ENCODE measurements around the gene ZNF184. TPM values are rescaled to one million over a fixed set of nuclear protein-coding genes. Genes with fewer than 3 reads are reported as not detected.
A peak's percentile ranks its signal among the peaks of the same experiment; 100 is the strongest.

The ZNF184 gene
- total and polyA plus RNA-seq, 9 of the 15 experiments (the other 6 are each of a cell fraction or from before 2014, with no cell fraction given): 7.6 to 22.2 (median 12.8) TPM

GRCh38 chr6:27472617-27473400 is at the start of gene ZNF184 (continued):
- TF ChIP-seq, protein P1, sequence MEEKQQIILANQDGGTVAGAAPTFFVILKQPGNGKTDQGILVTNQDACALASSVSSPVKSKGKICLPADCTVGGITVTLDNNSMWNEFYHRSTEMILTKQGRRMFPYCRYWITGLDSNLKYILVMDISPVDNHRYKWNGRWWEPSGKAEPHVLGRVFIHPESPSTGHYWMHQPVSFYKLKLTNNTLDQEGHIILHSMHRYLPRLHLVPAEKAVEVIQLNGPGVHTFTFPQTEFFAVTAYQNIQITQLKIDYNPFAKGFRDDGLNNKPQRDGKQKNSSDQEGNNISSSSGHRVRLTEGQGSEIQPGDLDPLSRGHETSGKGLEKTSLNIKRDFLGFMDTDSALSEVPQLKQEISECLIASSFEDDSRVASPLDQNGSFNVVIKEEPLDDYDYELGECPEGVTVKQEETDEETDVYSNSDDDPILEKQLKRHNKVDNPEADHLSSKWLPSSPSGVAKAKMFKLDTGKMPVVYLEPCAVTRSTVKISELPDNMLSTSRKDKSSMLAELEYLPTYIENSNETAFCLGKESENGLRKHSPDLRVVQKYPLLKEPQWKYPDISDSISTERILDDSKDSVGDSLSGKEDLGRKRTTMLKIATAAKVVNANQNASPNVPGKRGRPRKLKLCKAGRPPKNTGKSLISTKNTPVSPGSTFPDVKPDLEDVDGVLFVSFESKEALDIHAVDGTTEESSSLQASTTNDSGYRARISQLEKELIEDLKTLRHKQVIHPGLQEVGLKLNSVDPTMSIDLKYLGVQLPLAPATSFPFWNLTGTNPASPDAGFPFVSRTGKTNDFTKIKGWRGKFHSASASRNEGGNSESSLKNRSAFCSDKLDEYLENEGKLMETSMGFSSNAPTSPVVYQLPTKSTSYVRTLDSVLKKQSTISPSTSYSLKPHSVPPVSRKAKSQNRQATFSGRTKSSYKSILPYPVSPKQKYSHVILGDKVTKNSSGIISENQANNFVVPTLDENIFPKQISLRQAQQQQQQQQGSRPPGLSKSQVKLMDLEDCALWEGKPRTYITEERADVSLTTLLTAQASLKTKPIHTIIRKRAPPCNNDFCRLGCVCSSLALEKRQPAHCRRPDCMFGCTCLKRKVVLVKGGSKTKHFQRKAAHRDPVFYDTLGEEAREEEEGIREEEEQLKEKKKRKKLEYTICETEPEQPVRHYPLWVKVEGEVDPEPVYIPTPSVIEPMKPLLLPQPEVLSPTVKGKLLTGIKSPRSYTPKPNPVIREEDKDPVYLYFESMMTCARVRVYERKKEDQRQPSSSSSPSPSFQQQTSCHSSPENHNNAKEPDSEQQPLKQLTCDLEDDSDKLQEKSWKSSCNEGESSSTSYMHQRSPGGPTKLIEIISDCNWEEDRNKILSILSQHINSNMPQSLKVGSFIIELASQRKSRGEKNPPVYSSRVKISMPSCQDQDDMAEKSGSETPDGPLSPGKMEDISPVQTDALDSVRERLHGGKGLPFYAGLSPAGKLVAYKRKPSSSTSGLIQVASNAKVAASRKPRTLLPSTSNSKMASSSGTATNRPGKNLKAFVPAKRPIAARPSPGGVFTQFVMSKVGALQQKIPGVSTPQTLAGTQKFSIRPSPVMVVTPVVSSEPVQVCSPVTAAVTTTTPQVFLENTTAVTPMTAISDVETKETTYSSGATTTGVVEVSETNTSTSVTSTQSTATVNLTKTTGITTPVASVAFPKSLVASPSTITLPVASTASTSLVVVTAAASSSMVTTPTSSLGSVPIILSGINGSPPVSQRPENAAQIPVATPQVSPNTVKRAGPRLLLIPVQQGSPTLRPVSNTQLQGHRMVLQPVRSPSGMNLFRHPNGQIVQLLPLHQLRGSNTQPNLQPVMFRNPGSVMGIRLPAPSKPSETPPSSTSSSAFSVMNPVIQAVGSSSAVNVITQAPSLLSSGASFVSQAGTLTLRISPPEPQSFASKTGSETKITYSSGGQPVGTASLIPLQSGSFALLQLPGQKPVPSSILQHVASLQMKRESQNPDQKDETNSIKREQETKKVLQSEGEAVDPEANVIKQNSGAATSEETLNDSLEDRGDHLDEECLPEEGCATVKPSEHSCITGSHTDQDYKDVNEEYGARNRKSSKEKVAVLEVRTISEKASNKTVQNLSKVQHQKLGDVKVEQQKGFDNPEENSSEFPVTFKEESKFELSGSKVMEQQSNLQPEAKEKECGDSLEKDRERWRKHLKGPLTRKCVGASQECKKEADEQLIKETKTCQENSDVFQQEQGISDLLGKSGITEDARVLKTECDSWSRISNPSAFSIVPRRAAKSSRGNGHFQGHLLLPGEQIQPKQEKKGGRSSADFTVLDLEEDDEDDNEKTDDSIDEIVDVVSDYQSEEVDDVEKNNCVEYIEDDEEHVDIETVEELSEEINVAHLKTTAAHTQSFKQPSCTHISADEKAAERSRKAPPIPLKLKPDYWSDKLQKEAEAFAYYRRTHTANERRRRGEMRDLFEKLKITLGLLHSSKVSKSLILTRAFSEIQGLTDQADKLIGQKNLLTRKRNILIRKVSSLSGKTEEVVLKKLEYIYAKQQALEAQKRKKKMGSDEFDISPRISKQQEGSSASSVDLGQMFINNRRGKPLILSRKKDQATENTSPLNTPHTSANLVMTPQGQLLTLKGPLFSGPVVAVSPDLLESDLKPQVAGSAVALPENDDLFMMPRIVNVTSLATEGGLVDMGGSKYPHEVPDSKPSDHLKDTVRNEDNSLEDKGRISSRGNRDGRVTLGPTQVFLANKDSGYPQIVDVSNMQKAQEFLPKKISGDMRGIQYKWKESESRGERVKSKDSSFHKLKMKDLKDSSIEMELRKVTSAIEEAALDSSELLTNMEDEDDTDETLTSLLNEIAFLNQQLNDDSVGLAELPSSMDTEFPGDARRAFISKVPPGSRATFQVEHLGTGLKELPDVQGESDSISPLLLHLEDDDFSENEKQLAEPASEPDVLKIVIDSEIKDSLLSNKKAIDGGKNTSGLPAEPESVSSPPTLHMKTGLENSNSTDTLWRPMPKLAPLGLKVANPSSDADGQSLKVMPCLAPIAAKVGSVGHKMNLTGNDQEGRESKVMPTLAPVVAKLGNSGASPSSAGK (IDR thresholded peaks at IDR 0.05): peak; percentile 76; the same call in 1 of the 2 replicates
- no peak for TF ChIP-seq TOE1 (IDR thresholded peaks at IDR 0.05; ENCODE audit: borderline replicate concordance)
- TF ChIP-seq TOE1 (CRISPR knock-in tag; IDR thresholded peaks at IDR 0.05; ENCODE audit: borderline replicate concordance, low read depth): no peak
- TF ChIP-seq ZNF184 (CRISPR knock-in tag; IDR thresholded peaks at IDR 0.05): no peak
- TF ChIP-seq E4F1 (CRISPR knock-in tag; IDR thresholded peaks at IDR 0.05; ENCODE audit: borderline replicate concordance): no peak
- TF ChIP-seq TBL1XR1 (IDR thresholded peaks at IDR 0.05; ENCODE audit: low read length in 2 of 2): peak; percentile 18 to 44; a peak in 2 of 4 replicates
- peak; percentile 97 for TF ChIP-seq NBN (IDR thresholded peaks at IDR 0.05; ENCODE audit: low read depth)
- peak; percentile 77; the same call in 1 of the 2 replicates for TF ChIP-seq PHB (CRISPR knock-in tag; IDR thresholded peaks at IDR 0.05)
- TF ChIP-seq ZNF143 (CRISPR knock-in tag; IDR thresholded peaks at IDR 0.05): peak; percentile 90
- peak; percentile 84 for TF ChIP-seq EGR1 (conservative IDR thresholded peaks at IDR 0.05)
- TF ChIP-seq ZNF316 (IDR thresholded peaks at IDR 0.05): no peak
- no peak for TF ChIP-seq RBM15 (IDR thresholded peaks at IDR 0.05; ENCODE audit: insufficient read depth, low read length)
- TF ChIP-seq GATAD2B (IDR thresholded peaks at IDR 0.05; ENCODE audit: borderline replicate concordance): peak; percentile 70; the same call in 1 of the 2 replicates
- TF ChIP-seq MAFK (IDR thresholded peaks at IDR 0.05; ENCODE audit: low read length): 0 out of 2 replicates have a peak, but pooled peaks have one; percentile 2
- TF ChIP-seq HNRNPLL (IDR thresholded peaks at IDR 0.05; ENCODE audit: low read depth, low read length, poor library complexity, severe bottlenecking): peak; percentile 85

Data from K562 (cell line).